Sigmoid colon (tissue), 4 donors: ENCODE results near the gene DPP6.

Source experiments
- CTCF ChIP-seq, 4 experiments: fragments of 450-650 bp in 3 of 4; fragments of 200-600 bp in 1 of 4; IDR thresholded peaks; one replicate each; pipeline ENCODE4 v1.5.1; 2016 to 2019; ENCODE audit warnings: antibody characterized with exemption in 4 of 4, mild to moderate bottlenecking in 3 of 4, moderate library complexity in 2 of 4
- POLR2A ChIP-seq, 2 donors: fragments of 450-650 bp; IDR thresholded peaks; one replicate each; pipeline ENCODE4 v1.6.1; 2016; ENCODE audit warnings: antibody characterized with exemption in 2 of 2, mild to moderate bottlenecking in 2 of 2, moderate library complexity in 2 of 2
- POLR2AphosphoS5 ChIP-seq, 4 donors: sonication (generic); formaldehyde crosslinking; IDR thresholded peaks; one replicate each; pipeline ENCODE4 v1.6.1; 2017; ENCODE audit warnings: antibody characterized with exemption in 4 of 4

- TF ChIP-seq CTCF (IDR thresholded peaks at IDR 0.05) (no peak), POLR2AphosphoS5 (IDR thresholded peaks at IDR 0.05) (no peak), POLR2A (IDR thresholded peaks at IDR 0.05) (no peak)
Observed at GRCh38 chr7:154916856-154917807, 864.9 kb downstream of the DPP6 start.
